NB4 (cell line): Measurements from ENCODE around the gene STK10.

ENCODE experiments used
- DNase-seq: peaks from one replicate; pipeline ENCODE4 v3.0.0; 2010; ENCODE audit warnings: low read depth
- H3K4me3 ChIP-seq: one replicate; pipeline ENCODE4 v1.5.1; 2011; ENCODE audit warnings: mild to moderate bottlenecking, low read depth, low read length, moderate library complexity
- MYC ChIP-seq: IDR thresholded peaks from 2 replicates; pipeline ENCODE4 v1.6.1; 2011; ENCODE audit warnings: low read depth, low read length
- POLR2A ChIP-seq: IDR thresholded peaks from 2 replicates; pipeline ENCODE4 v1.6.1; 2011; ENCODE audit warnings: mild to moderate bottlenecking; ENCODE audit not compliant: insufficient read length; ENCODE audit errors: extremely low read depth
- TF ChIP-seq, protein P1 (sequence below): IDR thresholded peaks from 2 replicates; pipeline ENCODE4 v1.6.1; 2011; ENCODE audit warnings: low read depth, low read length
- TF ChIP-seq, protein P2 (sequence below): IDR thresholded peaks from one replicate; pipeline ENCODE4 v1.5.1; 2012; ENCODE audit warnings: low read depth, low read length

Gene STK10

DNA sequence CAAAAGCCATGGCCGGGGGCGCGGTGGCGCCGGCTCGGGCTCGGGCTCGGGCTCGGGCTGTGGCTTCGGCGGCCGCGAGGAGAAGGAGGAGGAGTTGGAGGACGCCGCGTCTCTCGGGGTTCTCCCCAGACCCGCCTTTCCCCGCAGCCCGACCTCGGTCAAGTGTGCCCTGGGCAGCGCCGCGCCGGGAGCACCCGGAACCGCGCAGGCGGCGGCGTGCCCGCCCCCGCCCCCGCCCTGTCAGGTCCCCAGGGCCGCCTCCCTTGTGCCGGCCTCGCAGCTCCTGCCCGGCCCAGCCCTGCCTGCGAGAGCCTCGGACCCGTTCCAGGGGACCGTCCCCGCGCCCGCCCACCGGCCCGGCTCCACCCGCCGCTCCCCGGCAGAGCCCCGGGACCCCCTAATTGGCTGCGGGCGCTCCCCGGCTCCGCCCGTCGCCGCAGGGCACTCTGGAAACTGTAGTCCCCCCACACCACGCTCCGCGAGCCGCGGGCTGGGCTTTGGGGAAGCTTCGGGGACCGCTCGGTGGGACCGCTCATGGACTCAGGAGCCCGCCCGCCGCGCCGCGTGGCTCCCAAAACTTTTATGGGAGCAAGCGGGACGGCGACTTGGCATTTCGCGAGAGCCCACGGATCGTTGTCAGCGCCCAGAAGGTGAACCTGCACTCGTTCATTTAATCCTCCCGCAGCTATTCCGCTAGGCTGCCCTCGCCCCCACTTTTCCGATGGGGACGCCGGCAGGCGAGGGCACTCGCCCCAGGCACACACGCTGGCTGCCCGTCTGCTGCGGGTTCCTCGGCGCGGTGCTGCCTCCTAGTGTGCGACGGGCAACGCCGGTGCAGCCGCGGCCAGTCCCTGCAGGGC, at the start of gene STK10:
TSS of gene STK10 (minus strand) at position 192 of the 860 bp plus-strand sequence. CDS start at position 10, 182 bp downstream.
- H3K4me3 ChIP-seq = peak within 1 kb of the TSS; percentile 97
- DNase-seq = peak; percentile 97
- TF ChIP-seq, protein P1, sequence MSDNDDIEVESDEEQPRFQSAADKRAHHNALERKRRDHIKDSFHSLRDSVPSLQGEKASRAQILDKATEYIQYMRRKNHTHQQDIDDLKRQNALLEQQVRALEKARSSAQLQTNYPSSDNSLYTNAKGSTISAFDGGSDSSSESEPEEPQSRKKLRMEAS = peak; percentile 76
- TF ChIP-seq MYC = peak; percentile 82
- TF ChIP-seq POLR2A = peak; percentile 50
- TF ChIP-seq, protein P2, sequence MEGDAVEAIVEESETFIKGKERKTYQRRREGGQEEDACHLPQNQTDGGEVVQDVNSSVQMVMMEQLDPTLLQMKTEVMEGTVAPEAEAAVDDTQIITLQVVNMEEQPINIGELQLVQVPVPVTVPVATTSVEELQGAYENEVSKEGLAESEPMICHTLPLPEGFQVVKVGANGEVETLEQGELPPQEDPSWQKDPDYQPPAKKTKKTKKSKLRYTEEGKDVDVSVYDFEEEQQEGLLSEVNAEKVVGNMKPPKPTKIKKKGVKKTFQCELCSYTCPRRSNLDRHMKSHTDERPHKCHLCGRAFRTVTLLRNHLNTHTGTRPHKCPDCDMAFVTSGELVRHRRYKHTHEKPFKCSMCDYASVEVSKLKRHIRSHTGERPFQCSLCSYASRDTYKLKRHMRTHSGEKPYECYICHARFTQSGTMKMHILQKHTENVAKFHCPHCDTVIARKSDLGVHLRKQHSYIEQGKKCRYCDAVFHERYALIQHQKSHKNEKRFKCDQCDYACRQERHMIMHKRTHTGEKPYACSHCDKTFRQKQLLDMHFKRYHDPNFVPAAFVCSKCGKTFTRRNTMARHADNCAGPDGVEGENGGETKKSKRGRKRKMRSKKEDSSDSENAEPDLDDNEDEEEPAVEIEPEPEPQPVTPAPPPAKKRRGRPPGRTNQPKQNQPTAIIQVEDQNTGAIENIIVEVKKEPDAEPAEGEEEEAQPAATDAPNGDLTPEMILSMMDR = peak; percentile 74

DNA sequence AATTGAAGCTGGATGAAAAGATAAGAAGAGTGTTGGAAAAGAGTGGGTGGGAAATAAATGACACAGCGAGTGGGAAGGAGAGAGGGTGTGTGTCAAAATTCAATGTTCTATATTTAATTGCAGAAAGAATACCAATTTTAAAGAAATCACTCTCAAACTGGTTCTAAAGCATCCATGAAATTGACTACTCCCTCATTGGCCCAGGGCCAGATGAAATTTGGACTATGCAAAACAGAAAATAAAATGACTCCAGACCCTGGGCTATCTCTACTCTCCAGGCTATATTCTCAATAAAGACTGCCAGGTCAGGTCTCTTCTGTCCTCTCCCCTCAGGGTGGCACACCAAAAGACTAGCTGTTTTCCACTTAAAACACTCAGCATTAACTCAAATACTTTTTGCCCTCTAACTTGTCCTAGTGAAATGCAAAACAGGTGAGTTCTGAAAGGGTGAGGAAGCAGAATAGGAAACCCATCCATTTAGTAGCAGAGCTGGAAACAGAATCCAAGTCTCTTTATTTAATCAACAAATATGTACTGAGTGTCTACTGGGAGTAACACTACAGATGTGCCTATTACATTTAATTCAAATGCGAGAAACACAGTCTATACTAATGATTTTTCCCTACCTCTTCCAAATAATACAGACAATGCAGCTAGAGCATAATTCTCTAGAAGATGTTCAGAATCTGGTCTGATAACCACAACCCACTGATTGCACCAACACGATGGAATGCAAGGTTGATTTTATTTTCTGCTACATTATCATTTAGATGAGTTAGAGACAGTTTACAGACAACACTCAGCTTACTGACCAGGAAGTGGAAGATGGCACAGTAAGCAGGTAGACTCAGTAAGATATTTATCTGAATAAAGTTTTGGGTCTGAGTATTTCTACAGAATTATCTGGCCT, 48.1 kb upstream of the STK10 start:
- TF ChIP-seq, protein P1 = no peak
- no peak for TF ChIP-seq MYC
- TF ChIP-seq, protein P2 = no peak
- TF ChIP-seq POLR2A = no peak
- H3K4me3 ChIP-seq = no peak overlapping the region
- no peak for DNase-seq

DNA sequence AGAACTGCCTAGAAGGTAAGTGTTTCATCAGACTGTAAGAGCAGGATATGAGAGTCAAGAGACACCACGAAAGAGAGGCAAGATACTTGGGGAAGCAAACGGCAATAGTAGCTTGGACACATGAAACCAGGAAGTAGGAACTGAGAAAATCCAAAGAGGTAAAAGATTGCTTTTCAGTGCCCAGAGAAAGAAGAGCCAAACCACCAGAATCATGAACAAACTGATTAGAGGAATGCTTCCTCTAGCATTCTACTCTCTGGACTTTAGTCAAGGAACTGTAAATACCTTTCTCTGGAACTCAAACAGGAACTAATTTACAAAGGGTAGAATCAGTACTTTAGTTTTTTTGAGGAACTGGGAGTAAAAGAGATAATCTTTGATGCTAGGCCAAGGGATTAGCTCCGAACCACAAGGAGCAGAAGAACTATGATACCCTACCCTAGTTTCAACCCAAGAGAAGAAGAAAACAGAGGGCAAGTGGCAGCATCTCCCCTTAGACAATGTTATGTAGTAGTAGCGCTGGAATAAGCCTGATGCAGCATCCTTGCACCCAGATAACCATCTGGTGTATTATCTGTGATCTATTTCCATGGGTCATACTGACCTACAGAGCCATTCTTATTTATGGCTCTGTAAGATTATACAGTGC, 47.2 kb upstream of the STK10 start:
- TF ChIP-seq POLR2A (no peak), MYC (no peak)
- TF ChIP-seq, protein P1 = no peak
- TF ChIP-seq, protein P2 = no peak
- peak; percentile 24 for DNase-seq
- H3K4me3 ChIP-seq = no peak overlapping the region

DNA sequence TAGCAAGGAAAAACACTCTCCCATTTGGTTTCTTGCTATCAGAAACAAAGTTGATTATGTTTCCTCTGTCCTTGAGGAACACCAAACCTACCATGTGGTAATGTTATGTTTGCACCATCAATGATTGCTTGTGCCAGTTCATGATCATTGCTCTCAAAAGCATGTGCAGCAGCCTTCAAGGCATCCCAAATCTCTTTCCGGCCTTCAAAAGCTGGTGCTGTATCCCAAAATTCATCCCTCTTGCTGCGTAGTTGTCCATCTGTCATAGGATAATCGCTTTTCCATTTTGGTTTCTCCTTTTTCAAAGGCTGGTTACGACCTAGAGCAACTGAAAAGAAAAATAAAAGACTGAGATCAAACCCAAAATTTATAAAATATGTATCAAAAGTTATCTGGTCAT, 46.0 kb upstream of the STK10 start:
- H3K4me3 ChIP-seq = no peak overlapping the region
- TF ChIP-seq, protein P1 = no peak
- TF ChIP-seq, protein P2 = no peak
- TF ChIP-seq MYC (no peak), POLR2A (no peak)
- DNase-seq = no peak

DNA sequence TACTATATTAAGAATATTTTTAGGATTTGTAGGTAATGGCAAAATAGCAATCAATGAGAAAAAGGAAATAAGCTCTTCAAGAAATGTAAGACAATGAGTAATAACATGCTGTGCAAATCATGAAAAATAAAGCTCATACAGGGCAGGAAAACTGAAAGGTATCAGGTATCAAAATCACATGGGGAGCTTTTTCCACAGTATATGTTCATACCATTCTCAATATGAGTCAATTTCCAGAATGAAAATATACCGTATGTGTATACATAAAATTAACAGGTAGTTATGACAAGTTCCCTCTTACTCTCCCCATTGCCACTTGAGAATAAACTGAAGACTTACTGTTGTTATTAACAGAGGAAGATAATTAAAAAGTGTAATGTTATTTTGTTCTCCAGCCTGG, 41.9 kb upstream of the STK10 start:
- no peak overlapping the region for H3K4me3 ChIP-seq
- TF ChIP-seq MYC (no peak), POLR2A (no peak)
- TF ChIP-seq, protein P1 = no peak
- TF ChIP-seq, protein P2 = no peak
- no peak for DNase-seq
